Testis (tissue), 2 donors: ENCODE results near the gene NAPB.

ENCODE experiments used
- CTCF ChIP-seq, 3 experiments: fragments of 450-650 bp in 2 of 3; fragments of 200-600 bp in 1 of 3; sonication (generic) in 1 of 3; IDR thresholded peaks; one replicate each; pipeline ENCODE4 v1.5.1; 2016 to 2019; ENCODE audit warnings: antibody characterized with exemption in 3 of 3, mild to moderate bottlenecking in 2 of 3, moderate library complexity in 1 of 3
- POLR2A ChIP-seq: fragments of 450-650 bp; IDR thresholded peaks from one replicate; pipeline ENCODE4 v1.6.1; 2017; ENCODE audit warnings: antibody characterized with exemption, mild to moderate bottlenecking, moderate library complexity

- TF ChIP-seq POLR2A: no peak
- TF ChIP-seq CTCF (IDR thresholded peaks at IDR 0.05): no peak
Measured at GRCh38 chr20:23461180-23461579, 39.9 kb upstream of the NAPB start.
